Effector memory CD4-positive, alpha-beta T cell (primary cell): Measurements from ENCODE around the gene NFIA.

Experiments
- DNase-seq, 3 donors: peaks; one replicate each; pipeline ENCODE4 v3.0.0-alpha.2; 2020
- H3K27ac ChIP-seq: 2 replicates; pipeline ENCODE4 v1.7.0; 2013; ENCODE audit warnings: mild to moderate bottlenecking, low read length, moderate library complexity; ENCODE audit not compliant: insufficient read depth, poor library complexity, severe bottlenecking
- H3K27me3 ChIP-seq: replicated peaks from 2 replicates; pipeline ENCODE4 v1.7.0; 2013; ENCODE audit warnings: mild to moderate bottlenecking, low read length; ENCODE audit not compliant: insufficient read depth, control insufficient read depth, poor library complexity, severe bottlenecking
- H3K36me3 ChIP-seq: 2 replicates; pipeline ENCODE4 v1.7.0; 2013; ENCODE audit warnings: mild to moderate bottlenecking, low read length, moderate library complexity; ENCODE audit not compliant: control insufficient read depth, insufficient read depth
- H3K4me1 ChIP-seq: 2 replicates; pipeline ENCODE4 v1.7.0; 2013; ENCODE audit warnings: low read length, mild to moderate bottlenecking; ENCODE audit not compliant: control insufficient read depth, insufficient read depth, poor library complexity, severe bottlenecking
- H3K4me3 ChIP-seq: 2 replicates; pipeline ENCODE4 v1.7.0; 2013; ENCODE audit warnings: low read length, low read depth, mild to moderate bottlenecking; ENCODE audit not compliant: insufficient read depth, poor library complexity, severe bottlenecking
- H3K9me3 ChIP-seq: 2 replicates; pipeline ENCODE4 v1.7.0; 2013; ENCODE audit warnings: mild to moderate bottlenecking, low read length, moderate library complexity; ENCODE audit not compliant: control insufficient read depth

Gene NFIA

DNA sequence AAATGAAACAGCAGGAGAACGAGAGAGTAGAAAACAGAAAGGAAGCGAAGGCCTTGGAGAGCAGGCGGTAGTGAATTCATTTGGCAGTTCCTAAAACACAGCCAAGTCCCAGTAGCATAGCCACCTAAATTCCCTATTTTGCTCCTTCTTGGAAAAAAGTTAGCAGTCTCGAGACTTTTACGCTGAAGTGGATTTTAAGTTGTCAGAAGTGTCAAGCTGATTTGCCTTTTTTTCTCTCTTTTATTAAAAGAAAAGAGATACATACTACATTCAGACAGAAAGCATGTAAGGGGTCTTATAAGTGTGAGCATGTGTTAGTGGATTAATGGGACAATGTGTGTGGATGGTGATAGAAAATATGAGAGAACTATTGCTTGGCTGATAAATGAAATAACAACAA lies 19.2 kb downstream of the NFIA start:
- Histone ChIP-seq H3K36me3 (no peaks in the 10 kb centered on the region), H3K27me3 (no peaks in the 10 kb centered on the region), H3K4me3 (no peak overlapping the region), H3K9me3 (no peaks in the 10 kb centered on the region), H3K27ac (no peak overlapping the region), H3K4me1 (no peaks in the 10 kb centered on the region)
- DNase-seq: no peak

DNA sequence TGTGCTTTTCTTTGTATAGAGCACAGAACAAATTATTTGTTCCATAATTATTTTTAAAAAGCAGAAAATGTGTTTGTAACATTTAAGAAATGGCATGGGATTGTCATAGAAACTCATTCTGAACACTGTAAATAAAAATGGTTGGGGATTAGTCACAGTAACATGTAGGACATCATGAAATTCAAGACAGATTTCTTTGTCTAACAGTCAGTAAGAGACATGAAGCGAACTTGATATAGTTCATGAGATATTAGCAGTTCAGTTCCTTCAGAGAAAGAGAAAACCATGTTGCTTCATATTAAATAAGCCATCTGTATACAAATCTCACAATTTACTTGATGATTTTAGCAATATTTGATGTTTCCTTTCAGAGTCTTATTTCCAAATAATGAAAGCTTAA lies 19.7 kb downstream of the NFIA start:
- Histone ChIP-seq H3K36me3 (no peaks in the 10 kb centered on the region), H3K27ac (no peak overlapping the region), H3K4me1 (no peaks in the 10 kb centered on the region), H3K4me3 (no peak overlapping the region), H3K9me3 (no peaks in the 10 kb centered on the region), H3K27me3 (no peaks in the 10 kb centered on the region)
- no peak for DNase-seq

DNA sequence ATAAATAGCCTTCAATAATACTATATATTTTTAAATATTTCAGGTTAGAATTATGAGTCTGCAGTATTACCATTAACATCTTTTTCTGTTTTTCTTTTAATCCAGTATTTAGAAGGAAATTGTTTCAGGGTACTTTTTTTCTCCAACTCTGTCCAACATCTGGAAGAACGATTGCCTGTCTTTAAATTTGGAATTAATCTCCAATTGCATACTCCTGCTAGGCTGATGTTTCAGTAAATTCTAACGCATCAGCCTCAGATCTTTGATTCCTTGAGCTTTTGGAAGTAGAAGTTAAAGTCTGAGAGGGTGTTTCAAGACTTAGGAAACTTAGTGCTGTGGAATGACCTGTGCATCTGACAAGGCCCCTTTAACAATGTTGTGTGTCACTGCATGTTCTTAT lies 20.3 kb downstream of the NFIA start:
- DNase-seq: no peak
- Histone ChIP-seq H3K9me3 (no peaks in the 10 kb centered on the region), H3K36me3 (no peaks in the 10 kb centered on the region), H3K27me3 (no peaks in the 10 kb centered on the region), H3K27ac (no peak overlapping the region), H3K4me3 (no peak overlapping the region), H3K4me1 (no peaks in the 10 kb centered on the region)

DNA sequence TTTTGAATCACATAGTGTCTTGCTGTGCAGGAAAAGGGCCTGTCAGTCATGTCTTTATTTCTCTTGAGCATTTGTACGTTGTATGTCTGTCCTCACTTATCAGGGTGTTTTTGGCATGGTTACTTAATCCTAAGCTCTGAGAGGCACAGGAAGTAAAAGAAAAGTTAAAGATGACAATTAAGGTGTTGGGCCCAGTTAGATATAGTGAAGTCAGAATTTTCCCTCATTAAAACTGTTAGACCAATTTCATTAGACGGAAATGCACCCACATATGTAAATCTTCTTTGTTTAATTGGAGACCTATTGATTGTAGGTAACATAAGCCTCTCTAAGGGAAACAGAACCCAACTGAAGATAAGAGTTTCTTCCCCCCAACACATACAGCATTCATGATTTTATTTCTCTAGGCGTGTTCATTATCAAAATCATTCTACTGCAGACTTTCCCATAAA lies 21.9 kb downstream of the NFIA start:
- H3K27me3 ChIP-seq: no peaks in the 10 kb centered on the region
- no peaks in the 10 kb centered on the region for H3K36me3 ChIP-seq

DNA sequence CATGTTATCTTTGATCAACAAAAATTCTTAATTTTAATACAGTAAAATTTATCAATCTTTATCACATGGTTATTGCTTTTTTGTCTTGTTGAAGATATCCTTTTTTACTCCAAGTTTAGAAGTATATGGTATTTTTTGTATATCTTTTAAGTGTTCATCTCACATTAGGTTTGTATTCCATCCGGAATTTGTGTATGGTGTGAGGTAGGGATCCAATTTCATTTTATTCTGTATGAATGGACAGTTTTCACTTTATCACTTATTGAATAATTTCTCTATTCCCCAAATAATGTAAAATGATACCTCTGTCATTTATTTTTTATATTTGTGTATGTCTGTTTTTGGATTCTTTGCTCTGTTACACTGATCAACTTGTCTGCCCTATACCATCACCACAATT lies 25.3 kb downstream of the NFIA start:
- DNase-seq: no peak
- Histone ChIP-seq H3K4me1 (no peaks in the 10 kb centered on the region), H3K9me3 (no peaks in the 10 kb centered on the region), H3K4me3 (no peak overlapping the region), H3K27ac (no peak overlapping the region), H3K27me3 (no peaks in the 10 kb centered on the region), H3K36me3 (no peaks in the 10 kb centered on the region)

More for the DNA sequence above, 21.9 kb downstream of the NFIA start:
- no peaks in the 10 kb centered on the region for H3K4me1 ChIP-seq
- no peak overlapping the region for H3K4me3 ChIP-seq
- no peaks in the 10 kb centered on the region for H3K9me3 ChIP-seq
- H3K27ac ChIP-seq: no peak overlapping the region
- no peak for DNase-seq

DNA sequence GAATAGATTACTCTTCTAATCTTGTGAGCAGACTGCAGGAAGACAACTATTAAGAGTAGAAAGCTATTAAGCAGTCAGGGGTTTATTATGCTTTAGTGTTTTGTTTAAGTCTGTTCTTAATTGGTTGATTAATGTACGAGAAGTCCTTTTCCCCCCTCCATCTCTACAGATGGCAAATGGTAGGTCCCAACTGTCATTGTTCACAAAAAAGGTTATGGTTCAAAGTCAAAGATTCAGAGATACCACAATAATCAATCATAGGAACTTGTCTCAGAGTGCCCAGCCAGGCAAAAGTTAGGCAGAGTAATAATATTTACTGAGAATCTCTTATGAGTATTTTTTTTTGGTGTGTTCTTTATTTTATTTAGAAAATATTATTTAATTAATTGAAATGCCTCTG lies 26.8 kb downstream of the NFIA start:
- Histone ChIP-seq H3K9me3 (no peaks in the 10 kb centered on the region), H3K36me3 (no peaks in the 10 kb centered on the region), H3K27ac (no peak overlapping the region), H3K4me1 (no peaks in the 10 kb centered on the region), H3K4me3 (no peak overlapping the region), H3K27me3 (no peaks in the 10 kb centered on the region)
- DNase-seq: no peak

DNA sequence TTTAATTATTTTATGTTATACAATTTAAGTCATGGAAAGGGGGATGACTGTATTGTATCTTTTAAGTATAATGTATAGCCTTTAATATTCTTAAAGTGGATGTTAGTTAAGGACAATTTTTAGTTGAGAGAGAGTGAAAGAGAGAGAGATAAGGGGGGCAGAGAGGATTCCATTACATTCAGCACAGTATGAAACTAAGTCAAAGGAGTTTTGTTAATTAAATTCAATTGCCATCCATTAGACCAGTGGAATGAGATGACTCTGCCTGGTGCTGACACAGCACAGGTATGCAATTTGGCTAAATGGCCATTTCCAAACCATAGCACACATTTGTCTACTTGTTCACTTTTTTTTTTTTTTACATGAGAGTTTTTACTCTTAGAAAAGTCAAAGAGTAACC lies 27.5 kb downstream of the NFIA start:
- Histone ChIP-seq H3K9me3 (no peaks in the 10 kb centered on the region), H3K4me1 (no peaks in the 10 kb centered on the region), H3K27me3 (no peaks in the 10 kb centered on the region), H3K27ac (no peak overlapping the region), H3K36me3 (no peaks in the 10 kb centered on the region), H3K4me3 (no peak overlapping the region)
- DNase-seq: no peak

DNA sequence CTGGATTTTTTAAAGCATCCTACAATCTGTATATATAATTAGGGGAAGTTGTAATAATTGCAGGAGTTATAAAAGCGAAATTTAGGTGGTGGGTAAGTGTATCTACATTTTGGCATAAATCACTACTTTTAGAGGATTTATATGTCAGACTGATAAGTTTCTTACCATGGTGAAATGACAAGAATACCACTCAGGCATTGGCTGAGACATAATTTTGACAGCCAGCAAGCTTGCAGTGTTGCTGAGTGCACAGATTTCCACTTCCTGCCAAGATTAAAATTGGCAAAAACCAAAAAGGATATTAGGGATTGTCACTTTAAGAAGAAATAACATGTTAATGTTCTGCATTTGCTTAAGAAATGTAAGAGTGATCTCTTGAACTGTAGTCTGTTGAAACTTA lies 28.2 kb downstream of the NFIA start:
- Histone ChIP-seq H3K9me3 (no peaks in the 10 kb centered on the region), H3K4me3 (no peak overlapping the region), H3K27me3 (no peaks in the 10 kb centered on the region), H3K27ac (no peak overlapping the region), H3K4me1 (no peaks in the 10 kb centered on the region), H3K36me3 (no peaks in the 10 kb centered on the region)
- no peak for DNase-seq

DNA sequence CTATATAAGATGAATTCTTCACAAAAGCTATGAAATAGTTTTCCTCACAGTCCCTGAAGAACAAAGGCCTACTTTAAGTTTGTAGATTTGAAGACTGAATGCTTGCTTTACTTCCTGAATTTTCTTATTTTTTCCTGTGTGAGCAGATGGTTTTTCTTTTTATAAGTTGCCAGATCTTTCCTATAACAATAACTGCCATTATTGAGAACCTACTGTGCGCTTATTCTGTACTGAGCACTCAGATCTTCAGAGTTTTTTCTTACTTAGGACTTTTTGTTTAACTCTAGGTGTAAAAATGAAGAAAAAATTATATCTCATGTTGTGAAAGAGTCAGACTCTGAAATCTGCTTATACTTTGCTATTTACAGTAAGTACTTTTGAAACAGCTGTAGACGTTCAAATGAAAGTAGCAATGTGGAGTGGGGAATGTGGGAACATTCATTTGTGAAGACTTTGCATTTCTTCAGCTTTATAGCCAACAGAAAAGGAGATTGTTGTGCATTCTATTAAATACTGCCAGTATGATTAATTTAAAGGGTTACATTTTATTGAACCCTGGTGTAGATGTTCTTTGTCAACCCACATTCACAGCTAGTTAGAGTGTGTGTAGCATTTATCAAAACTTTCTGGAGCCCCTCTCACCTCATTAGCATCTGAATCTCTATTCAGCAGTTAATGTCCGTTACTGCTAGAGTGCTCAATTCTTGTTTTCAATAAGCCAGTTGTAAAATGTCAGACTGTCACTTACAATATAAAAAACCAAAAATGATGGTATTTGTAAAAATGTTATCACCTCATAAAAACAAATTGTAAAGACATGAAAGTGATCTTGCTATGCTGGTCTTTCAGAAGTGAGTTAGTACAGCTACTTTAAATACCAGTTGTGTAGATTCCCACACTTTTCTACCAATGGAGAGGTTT lies 29.0 kb downstream of the NFIA start:
- Histone ChIP-seq H3K27me3 (no peaks in the 10 kb centered on the region), H3K9me3 (no peaks in the 10 kb centered on the region), H3K4me3 (no peak overlapping the region), H3K4me1 (no peaks in the 10 kb centered on the region), H3K27ac (no peak overlapping the region), H3K36me3 (no peaks in the 10 kb centered on the region)
- no peak for DNase-seq

DNA sequence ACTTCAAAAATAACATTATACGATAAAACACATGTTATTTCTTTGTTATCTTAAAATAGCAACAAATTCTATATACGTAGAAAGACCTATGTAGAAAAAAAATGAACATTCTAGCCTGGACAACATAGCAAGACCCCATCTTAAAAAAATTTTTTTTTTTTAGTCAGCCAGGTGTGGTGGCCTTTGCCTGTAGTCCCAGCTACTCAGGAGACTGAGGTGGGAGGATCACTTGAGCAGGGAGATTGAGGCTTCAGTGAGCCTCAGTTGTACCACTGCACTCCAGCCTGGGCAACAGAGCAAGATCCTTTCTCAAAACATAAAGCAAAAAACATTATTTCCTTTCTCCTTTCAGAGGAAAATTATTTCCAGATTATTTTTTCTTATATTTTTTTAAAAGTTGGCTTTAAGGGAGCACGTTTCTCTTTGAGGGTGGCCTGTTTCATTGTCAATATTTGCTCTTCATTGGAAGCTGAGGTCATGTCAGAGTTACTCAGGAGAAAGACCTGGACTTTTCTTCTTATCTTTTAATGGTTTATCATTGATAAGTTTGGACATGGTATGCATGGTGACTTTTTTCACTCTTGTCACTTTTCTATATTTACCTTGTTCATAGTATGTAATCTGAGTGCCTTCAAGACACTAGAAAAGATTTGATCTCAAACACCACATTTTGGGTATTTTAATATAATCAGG lies 32.0 kb downstream of the NFIA start:
- Histone ChIP-seq H3K27me3 (no peaks in the 10 kb centered on the region), H3K9me3 (no peaks in the 10 kb centered on the region), H3K4me1 (no peaks in the 10 kb centered on the region), H3K36me3 (no peaks in the 10 kb centered on the region), H3K27ac (no peak overlapping the region), H3K4me3 (no peak overlapping the region)
- no peak for DNase-seq
